ENCODE measurements around the gene TPCN2. TPM values are rescaled to one million over a fixed set of nuclear protein-coding genes. Genes with fewer than 3 reads are reported as not detected.

Gene TPCN2
- total RNA-seq, 2 donors from 2014 or later, result 34.7 to 38.0 TPM

GRCh38 chr11:69113646-69114340 is 65.1 kb downstream of the TPCN2 start:
- peaks cover 0 to 5% of the 10 kb centered on the region in 2 donors for H3K4me1 ChIP-seq (ENCODE audit: control insufficient read depth in 1 of 2, low read depth in 2 of 2)
- no peaks in the 10 kb centered on the region for H3K9me3 ChIP-seq
- no peaks in the 10 kb centered on the region for H3K36me3 ChIP-seq
- H3K27me3 ChIP-seq (replicated peaks; ENCODE audit: insufficient read depth), result no peaks in the 10 kb centered on the region
- H3K4me3 ChIP-seq, result no peak overlapping the region
- H3K27ac ChIP-seq, result no peak overlapping the region
- DNase-seq (ENCODE audit: low spot score) (no peak), ATAC-seq (ENCODE audit: insufficient number of reproducible peaks, low FRiP score, low read depth) (no peak)
- TF ChIP-seq CTCF (IDR thresholded peaks at IDR 0.05), result no peak

GRCh38 chr11:69114362-69114761 is 65.6 kb downstream of the TPCN2 start:
- peaks cover 0 to 5% of the 10 kb centered on the region in 2 donors for H3K4me1 ChIP-seq (ENCODE audit: control insufficient read depth in 1 of 2, low read depth in 2 of 2)
- H3K36me3 ChIP-seq, result no peaks in the 10 kb centered on the region
- no peak for DNase-seq (ENCODE audit: low spot score)
- no peaks in the 10 kb centered on the region for H3K27me3 ChIP-seq (replicated peaks; ENCODE audit: insufficient read depth)
- no peak overlapping the region for H3K27ac ChIP-seq
- no peak for ATAC-seq (ENCODE audit: insufficient number of reproducible peaks, low FRiP score, low read depth)
- H3K9me3 ChIP-seq, result no peaks in the 10 kb centered on the region
- TF ChIP-seq CTCF (IDR thresholded peaks at IDR 0.05), result no peak
- H3K4me3 ChIP-seq, result no peak overlapping the region

GRCh38 chr11:69114811-69115523 is 66.2 kb downstream of the TPCN2 start:
- Histone ChIP-seq H3K4me1 (ENCODE audit: control insufficient read depth in 1 of 2, low read depth in 2 of 2) (peaks cover 0 to 5% of the 10 kb centered on the region in 2 donors), H3K27me3 (replicated peaks; ENCODE audit: insufficient read depth) (no peaks in the 10 kb centered on the region), H3K4me3 (no peak overlapping the region), H3K36me3 (no peaks in the 10 kb centered on the region), H3K27ac (no peak overlapping the region), H3K9me3 (no peaks in the 10 kb centered on the region)
- DNase-seq (ENCODE audit: low spot score) (no peak), ATAC-seq (ENCODE audit: insufficient number of reproducible peaks, low FRiP score, low read depth) (no peak)
- no peak for TF ChIP-seq CTCF (IDR thresholded peaks at IDR 0.05)

- Histone ChIP-seq H3K36me3 (no peaks in the 10 kb centered on the region), H3K4me3 (peak overlapping the region; percentile 34), H3K9me3 (no peaks in the 10 kb centered on the region), H3K27ac (no peak overlapping the region), H3K4me1 (ENCODE audit: control insufficient read depth in 1 of 2, low read depth in 2 of 2) (peaks cover 0 to 5% of the 10 kb centered on the region in 2 donors), H3K27me3 (replicated peaks; ENCODE audit: insufficient read depth) (no peaks in the 10 kb centered on the region)
- no peak for DNase-seq (ENCODE audit: low spot score)
- no peak for ATAC-seq (ENCODE audit: insufficient number of reproducible peaks, low FRiP score, low read depth)
- no peak for TF ChIP-seq CTCF (IDR thresholded peaks at IDR 0.05)
These were observed 67.1 kb downstream of the TPCN2 start for GRCh38 chr11:69115586-69116560.
